22Rv1 (cell line): ENCODE measurements around the gene HIGD2B.

ENCODE experiments used
- ZFX ChIP-seq: fragments of 450-650 bp; IDR thresholded peaks from 2 replicates; pipeline ENCODE4 v1.6.1; 2017; ENCODE audit warnings: antibody characterized with exemption, borderline replicate concordance
- TF ChIP-seq, protein P1 (sequence below): fragments of 450-650 bp; IDR thresholded peaks from 2 replicates; pipeline ENCODE4 v1.5.1; 2017; ENCODE audit warnings: mild to moderate bottlenecking

DNA sequence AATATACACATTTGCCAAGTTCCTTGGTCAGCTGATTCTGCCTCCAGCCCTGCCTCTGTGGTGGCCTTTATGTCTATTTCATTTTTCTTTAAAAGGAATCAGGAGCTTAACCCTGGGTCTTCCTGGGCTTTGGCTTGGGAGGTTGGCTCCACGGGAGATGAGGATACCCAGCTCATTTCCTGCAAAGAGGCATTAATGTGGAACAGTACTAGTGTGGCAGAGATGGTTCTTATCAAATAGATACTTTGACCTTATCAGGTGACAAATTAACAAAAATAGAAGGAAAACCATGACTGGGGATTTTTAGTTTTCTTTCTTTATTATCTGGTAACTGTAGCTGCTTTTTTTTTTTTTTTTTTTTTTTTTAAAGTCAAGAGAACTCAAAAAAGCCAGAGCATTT is 42.8 kb upstream of the HIGD2B start:
- TF ChIP-seq, protein P1, sequence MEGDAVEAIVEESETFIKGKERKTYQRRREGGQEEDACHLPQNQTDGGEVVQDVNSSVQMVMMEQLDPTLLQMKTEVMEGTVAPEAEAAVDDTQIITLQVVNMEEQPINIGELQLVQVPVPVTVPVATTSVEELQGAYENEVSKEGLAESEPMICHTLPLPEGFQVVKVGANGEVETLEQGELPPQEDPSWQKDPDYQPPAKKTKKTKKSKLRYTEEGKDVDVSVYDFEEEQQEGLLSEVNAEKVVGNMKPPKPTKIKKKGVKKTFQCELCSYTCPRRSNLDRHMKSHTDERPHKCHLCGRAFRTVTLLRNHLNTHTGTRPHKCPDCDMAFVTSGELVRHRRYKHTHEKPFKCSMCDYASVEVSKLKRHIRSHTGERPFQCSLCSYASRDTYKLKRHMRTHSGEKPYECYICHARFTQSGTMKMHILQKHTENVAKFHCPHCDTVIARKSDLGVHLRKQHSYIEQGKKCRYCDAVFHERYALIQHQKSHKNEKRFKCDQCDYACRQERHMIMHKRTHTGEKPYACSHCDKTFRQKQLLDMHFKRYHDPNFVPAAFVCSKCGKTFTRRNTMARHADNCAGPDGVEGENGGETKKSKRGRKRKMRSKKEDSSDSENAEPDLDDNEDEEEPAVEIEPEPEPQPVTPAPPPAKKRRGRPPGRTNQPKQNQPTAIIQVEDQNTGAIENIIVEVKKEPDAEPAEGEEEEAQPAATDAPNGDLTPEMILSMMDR: no peak
- TF ChIP-seq ZFX: no peak
